Gastrocnemius medialis (tissue), 4 donors: ENCODE data around the gene LMNB1. TPM values are rescaled to one million over a fixed set of nuclear protein-coding genes. Genes with fewer than 3 reads are reported as not detected.

Experiments
- ATAC-seq, 2 donors: fragments of 150-250 bp; one replicate each; pipeline ENCODE4 v1.9.1; 2016
- DNase-seq, 2 donors: peaks; one replicate each; pipeline ENCODE4 v3.0.0-alpha.2; 2019
- H3K27ac ChIP-seq, 4 donors: fragments of 200-600 bp; sonication (generic); 1 replicate in 1 of 4; 2 replicates in 3 of 4; pipeline ENCODE4 v1.5.1; 2016 to 2018; ENCODE audit warnings: mild to moderate bottlenecking in 2 of 4, moderate library complexity in 1 of 4
- H3K27me3 ChIP-seq, 3 donors: fragments of 200-600 bp; sonication (generic) in 2 of 3; 1 replicate in 1 of 3; 2 replicates in 2 of 3; pipeline versions ENCODE4 v1.5.1 to v1.6.0; 2016 to 2019; ENCODE audit warnings: mild to moderate bottlenecking in 1 of 3, moderate library complexity in 1 of 3
- H3K36me3 ChIP-seq, 2 donors: fragments of 200-600 bp; sonication (generic) in 1 of 2; one replicate each; pipeline ENCODE4 v1.5.1; 2017 to 2018
- H3K4me1 ChIP-seq, 2 donors: fragments of 200-600 bp; sonication (generic) in 1 of 2; one replicate each; pipeline ENCODE4 v1.5.1; 2016 to 2017; ENCODE audit warnings: mild to moderate bottlenecking in 2 of 2
- H3K4me3 ChIP-seq, 4 donors: fragments of 200-600 bp; sonication (generic) in 3 of 4; 1 replicate in 1 of 4; 2 replicates in 3 of 4; pipeline ENCODE4 v1.5.1; 2016 to 2019; ENCODE audit warnings: mild to moderate bottlenecking in 2 of 4
- H3K9me3 ChIP-seq, 3 donors: fragments of 200-600 bp; sonication (generic) in 2 of 3; 1 replicate in 1 of 3; 2 replicates in 2 of 3; pipeline ENCODE4 v1.5.1; 2016 to 2019
- POLR2A ChIP-seq, 2 donors: fragments of 450-650 bp; IDR thresholded peaks; one replicate each; pipeline ENCODE4 v1.6.1; 2017; ENCODE audit warnings: antibody characterized with exemption in 2 of 2, mild to moderate bottlenecking in 2 of 2, moderate library complexity in 2 of 2
- in situ Hi-C, 4 donors: fragments of 200-750 bp; cut with MboI; loops; one replicate each; pipeline versions ENCODE4 v1.15.0 to v1.8.0; 2017; ENCODE audit warnings: low sequenced_read_pairs in 4 of 4
- intact Hi-C: fragments of 100-400 bp; cut with DNase I; formaldehyde crosslinking; loops from one replicate; pipeline ENCODE4 v1.15.1; 2023; ENCODE audit warnings: low total_unique reads
- total RNA-seq, 4 donors: library from RNA; depleted of rRNA; stranded (reverse); fragments of >200 nt; gene quantifications; one replicate each; pipeline versions ENCODE4 v1.1.0 to v1.2.3, GENCODE V29; 2016
- TF ChIP-seq, protein P1 (sequence below), 5 experiments: fragments of 450-650 bp in 3 of 5; fragments of 200-600 bp in 2 of 5; sonication (generic) in 2 of 5; IDR thresholded peaks in 4 of 5; conservative IDR thresholded peaks in 1 of 5; 1 replicate in 4 of 5; 2 replicates in 1 of 5; pipeline ENCODE4 v1.5.1; 2016 to 2019; ENCODE audit warnings: antibody characterized with exemption in 5 of 5, mild to moderate bottlenecking in 3 of 5, moderate library complexity in 3 of 5

LMNB1 gene
- total RNA-seq, 4 donors from 2014 or later, result 0.51 to 4.1 (median 2.4) TPM; not detected in 1

DNA sequence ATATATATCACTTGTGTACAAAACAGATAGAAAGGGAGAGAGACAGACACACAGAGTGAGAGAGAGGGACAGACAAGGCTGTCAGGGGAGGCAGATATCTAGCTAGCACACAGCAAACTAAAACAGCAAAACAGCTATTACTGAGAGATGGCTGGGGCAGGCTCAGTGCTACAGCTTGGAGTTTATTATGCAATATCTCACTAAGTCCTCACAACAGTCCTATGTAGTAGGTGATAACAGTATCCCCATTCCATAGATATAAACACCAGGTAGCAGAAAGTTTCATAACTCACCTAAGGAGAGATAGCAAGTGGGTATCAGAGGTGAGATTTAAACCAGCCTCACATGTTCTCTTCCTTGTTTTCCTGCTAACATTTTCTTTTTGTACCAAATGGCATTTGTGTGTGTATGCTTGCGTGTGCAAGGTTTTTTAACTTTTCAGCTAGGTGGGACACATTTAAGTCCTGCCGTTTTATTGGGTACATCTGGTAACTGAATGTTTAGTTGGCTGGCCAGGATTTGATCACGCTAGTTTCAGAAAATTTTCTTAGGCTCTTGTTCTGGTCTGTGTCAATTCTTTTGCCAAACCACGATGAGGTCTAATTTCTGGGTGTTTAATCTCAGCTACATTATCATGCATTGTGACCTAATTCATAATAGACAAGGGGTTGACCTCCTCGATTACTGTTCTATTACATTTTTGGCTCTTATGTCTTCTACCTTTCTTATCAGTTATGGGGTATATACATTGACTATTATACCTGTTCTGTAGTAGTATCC, 105.1 kb downstream of the LMNB1 start:
- H3K27me3 ChIP-seq, result no peaks in the 10 kb centered on the region
- DNase-seq, result no peak
- TF ChIP-seq POLR2A (IDR thresholded peaks at IDR 0.05), result no peak
- TF ChIP-seq, protein P1, sequence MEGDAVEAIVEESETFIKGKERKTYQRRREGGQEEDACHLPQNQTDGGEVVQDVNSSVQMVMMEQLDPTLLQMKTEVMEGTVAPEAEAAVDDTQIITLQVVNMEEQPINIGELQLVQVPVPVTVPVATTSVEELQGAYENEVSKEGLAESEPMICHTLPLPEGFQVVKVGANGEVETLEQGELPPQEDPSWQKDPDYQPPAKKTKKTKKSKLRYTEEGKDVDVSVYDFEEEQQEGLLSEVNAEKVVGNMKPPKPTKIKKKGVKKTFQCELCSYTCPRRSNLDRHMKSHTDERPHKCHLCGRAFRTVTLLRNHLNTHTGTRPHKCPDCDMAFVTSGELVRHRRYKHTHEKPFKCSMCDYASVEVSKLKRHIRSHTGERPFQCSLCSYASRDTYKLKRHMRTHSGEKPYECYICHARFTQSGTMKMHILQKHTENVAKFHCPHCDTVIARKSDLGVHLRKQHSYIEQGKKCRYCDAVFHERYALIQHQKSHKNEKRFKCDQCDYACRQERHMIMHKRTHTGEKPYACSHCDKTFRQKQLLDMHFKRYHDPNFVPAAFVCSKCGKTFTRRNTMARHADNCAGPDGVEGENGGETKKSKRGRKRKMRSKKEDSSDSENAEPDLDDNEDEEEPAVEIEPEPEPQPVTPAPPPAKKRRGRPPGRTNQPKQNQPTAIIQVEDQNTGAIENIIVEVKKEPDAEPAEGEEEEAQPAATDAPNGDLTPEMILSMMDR (IDR thresholded peaks at IDR 0.05 in 4 of 5, conservative IDR thresholded peaks at IDR 0.05 in 1 of 5), result no peak
- no peak overlapping the region for H3K4me3 ChIP-seq
- H3K9me3 ChIP-seq, result no peaks in the 10 kb centered on the region
- no peak overlapping the region for H3K27ac ChIP-seq
- intact Hi-C loops, result no loop called here
- peaks cover 0 to 5% of the 10 kb centered on the region in 2 donors for H3K36me3 ChIP-seq
- H3K4me1 ChIP-seq, result peaks cover 0 to 9% of the 10 kb centered on the region in 2 donors
- ATAC-seq, result no peak
- in situ Hi-C loops, result no loop called here

DNA sequence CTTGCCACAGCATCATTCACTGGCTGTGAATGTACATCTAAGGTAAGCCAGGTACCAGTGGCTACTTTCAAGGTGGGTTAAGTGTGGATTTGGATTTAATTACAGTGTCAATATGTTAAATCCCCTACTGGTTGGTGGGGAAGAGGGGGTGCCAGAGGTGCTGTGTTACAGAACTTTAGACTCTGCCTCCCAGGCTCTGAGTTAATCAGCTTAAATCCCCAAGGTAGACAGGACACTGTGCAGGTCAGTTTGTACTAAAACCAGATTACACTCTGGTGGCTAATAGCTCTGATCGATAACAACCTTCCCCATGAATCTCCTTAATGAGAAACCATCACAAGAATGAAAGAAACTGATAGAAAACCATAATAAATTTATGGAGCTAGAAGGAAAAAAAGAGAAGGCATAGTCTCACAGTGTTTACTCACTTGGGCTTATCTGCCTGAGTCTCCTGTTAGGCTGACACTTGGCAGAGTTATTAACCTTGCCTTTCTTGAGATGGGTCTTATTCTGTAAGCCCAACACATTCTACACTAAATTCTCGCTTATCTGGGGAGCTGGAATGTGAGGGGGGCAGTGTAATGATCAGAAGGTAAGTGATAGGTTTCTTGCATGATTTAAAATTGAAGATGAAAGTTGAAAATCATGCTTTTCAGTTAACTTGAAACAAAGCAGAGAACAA, 106.8 kb downstream of the LMNB1 start:
- ATAC-seq, result no peak
- intact Hi-C loops, result no loop called here

DNA sequence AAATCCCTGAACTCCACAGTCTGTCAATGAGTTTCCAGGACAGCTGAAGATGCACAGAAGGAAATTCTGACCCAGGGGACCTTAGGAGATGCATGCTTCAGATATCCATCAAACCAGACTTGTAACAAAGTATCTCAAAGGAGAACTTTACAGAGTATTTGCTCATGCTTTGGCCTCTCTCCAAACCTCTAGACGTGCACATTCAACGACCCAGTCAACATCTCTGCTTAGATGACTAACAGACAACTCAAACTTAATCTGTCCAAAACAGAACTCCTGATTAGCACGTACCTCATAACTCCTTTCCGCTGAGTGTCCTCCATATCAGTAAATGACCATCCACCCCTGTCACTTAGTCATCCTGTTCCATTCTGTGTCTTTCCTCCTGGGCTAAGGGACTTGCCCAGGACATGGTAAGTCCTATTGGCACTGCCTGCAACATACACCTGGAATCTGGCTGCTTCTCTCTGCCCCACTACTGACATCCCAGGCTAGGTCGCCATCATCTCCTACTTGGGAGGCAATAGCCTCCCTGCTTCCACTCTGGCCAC, 107.4 kb downstream of the LMNB1 start:
- in situ Hi-C loops, result no loop called here
- ATAC-seq, result peak in 1 of 2 donors; percentile 14

More for the DNA sequence above, 106.8 kb downstream of the LMNB1 start:
- H3K4me1 ChIP-seq, result peaks cover 0 to 8% of the 10 kb centered on the region in 2 donors
- no peak overlapping the region for H3K27ac ChIP-seq
- TF ChIP-seq POLR2A (IDR thresholded peaks at IDR 0.05), result no peak
- TF ChIP-seq, protein P1 (IDR thresholded peaks at IDR 0.05 in 4 of 5, conservative IDR thresholded peaks at IDR 0.05 in 1 of 5), result no peak
- no peaks in the 10 kb centered on the region for H3K9me3 ChIP-seq
- in situ Hi-C loops, result no loop called here
- no peak for DNase-seq
- H3K4me3 ChIP-seq, result no peak overlapping the region
- no peaks in the 10 kb centered on the region for H3K27me3 ChIP-seq
- H3K36me3 ChIP-seq, result no peaks in the 10 kb centered on the region

More for the DNA sequence above, 107.4 kb downstream of the LMNB1 start:
- DNase-seq, result no peak
- Histone ChIP-seq H3K27ac (no peak overlapping the region), H3K27me3 (no peaks in the 10 kb centered on the region), H3K9me3 (no peaks in the 10 kb centered on the region), H3K36me3 (no peaks in the 10 kb centered on the region), H3K4me1 (peaks cover 0 to 1% of the 10 kb centered on the region in 2 donors), H3K4me3 (no peak overlapping the region)
- intact Hi-C loops, result no loop called here
- no peak for TF ChIP-seq POLR2A (IDR thresholded peaks at IDR 0.05)
- TF ChIP-seq, protein P1 (IDR thresholded peaks at IDR 0.05 in 4 of 5, conservative IDR thresholded peaks at IDR 0.05 in 1 of 5), result no peak

Other genes starting within 250 kb of the LMNB1 start
- gene ALDH7A1, start 181.9 kb upstream of the LMNB1 start, total RNA-seq, result 1 to 10 TPM; 2.7 to 6.3 (median 4.7) TPM
- gene PHAX, start 176.2 kb upstream of the LMNB1 start, total RNA-seq, result 10 to 100 TPM; 33.3 to 50.6 (median 38.4) TPM